Middle frontal gyrus (tissue), 1 donor: Measurements from ENCODE around the gene KRI1.

Experiments used
- DNase-seq: peaks from one replicate; pipeline ENCODE4 v3.0.0-alpha.2; 2015; ENCODE audit warnings: low spot score; ENCODE audit errors: extremely low spot score

The KRI1 gene

GRCh38 chr19:10565567-10566407 is at the start of gene KRI1:
KRI1 (minus strand) TSS chr19:10566010; CDS start chr19:10565999, 11 bp downstream.
- DNase-seq: peak; percentile 93

GRCh38 chr19:10612499-10613119 is 46.8 kb upstream of the KRI1 start:
- no peak for DNase-seq

DNA sequence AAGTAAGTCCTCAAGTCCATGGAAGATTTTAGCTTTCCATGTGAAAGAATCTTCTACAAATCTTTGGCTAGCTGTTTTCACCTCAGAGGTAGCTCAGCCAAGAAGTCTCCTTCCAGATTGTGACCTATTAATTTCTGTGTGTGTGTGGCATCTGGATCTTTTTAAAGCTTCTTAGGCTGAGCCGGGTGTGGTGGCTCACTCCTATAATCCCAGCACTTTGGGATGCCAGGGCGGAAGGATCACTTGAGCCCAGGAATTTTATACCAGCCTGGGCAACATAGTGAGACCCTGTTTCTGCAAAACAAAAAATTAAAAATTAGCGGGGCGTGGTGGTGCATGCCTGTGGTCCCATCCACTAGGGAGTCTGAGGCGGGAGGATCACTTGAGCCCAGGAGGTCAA is 46.1 kb upstream of the KRI1 start:
- DNase-seq: no peak

DNA sequence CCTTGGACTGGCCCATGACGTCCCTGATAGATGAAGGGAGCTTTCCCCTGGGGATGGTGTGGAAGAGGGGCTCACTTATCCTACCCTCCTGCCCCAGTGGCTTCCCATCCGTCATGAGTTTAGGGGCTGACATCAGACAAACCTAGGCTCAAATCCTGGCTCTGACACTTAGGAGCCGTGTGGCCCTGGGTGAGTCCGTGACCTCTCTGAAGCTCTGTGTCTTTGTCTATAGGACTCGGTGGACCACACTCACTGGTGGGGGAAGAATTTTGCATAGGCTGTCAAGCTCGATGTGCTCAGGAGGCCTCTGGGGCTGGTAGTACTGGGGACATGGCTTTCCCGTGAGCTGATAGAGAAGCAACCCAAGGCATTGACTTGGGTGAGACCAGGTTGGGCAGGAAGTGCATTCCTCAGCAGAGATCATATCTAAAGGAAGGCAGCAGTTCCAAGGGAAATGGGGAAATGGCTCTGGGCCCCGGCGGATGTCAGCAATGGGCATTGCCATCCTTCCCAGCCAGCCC is 38.7 kb upstream of the KRI1 start:
- no peak for DNase-seq

- DNase-seq: no peak
Observed at GRCh38 chr19:10603873-10604459, 38.2 kb upstream of the KRI1 start.

GRCh38 chr19:10603084-10603872 is 37.5 kb upstream of the KRI1 start:
- no peak for DNase-seq

- peak; percentile 26 for DNase-seq
Observed at GRCh38 chr19:10602330-10603083, 36.7 kb upstream of the KRI1 start.

DNA sequence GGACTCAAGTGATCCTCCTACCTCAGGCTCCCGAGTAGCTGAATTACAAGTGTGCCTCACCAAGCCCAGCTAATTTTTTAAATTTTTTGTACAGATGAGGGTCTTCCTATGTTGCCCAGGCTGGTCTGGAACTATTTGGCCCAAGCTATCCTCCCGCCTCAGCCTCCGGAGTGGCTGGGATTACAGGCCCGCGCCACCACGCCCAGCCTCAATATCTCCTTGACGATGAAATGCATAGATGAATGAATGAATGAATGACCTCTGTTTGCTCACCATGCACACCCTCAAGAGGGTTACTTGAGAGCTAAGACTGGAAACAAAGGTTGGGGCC is 36.2 kb upstream of the KRI1 start:
- DNase-seq: no peak

DNA sequence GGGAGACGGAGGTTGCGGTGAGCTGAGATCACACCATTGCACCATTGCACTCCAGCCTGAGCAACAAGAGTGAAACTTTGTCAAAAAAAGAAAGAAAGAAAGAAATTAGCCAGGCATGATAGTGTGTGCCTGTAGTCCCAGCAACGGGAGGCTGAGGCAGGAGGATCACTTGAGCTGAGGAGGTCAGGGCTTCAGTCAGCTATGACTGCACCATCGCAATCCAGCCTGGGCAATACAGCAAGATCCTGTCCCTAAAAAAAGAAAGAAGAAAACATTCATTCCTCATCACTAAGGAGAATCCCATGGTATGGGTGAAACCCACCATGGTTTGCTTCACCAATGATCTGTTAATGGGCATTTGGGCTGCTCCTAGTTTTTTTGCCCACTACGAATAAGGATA is 34.3 kb upstream of the KRI1 start:
- no peak for DNase-seq

DNA sequence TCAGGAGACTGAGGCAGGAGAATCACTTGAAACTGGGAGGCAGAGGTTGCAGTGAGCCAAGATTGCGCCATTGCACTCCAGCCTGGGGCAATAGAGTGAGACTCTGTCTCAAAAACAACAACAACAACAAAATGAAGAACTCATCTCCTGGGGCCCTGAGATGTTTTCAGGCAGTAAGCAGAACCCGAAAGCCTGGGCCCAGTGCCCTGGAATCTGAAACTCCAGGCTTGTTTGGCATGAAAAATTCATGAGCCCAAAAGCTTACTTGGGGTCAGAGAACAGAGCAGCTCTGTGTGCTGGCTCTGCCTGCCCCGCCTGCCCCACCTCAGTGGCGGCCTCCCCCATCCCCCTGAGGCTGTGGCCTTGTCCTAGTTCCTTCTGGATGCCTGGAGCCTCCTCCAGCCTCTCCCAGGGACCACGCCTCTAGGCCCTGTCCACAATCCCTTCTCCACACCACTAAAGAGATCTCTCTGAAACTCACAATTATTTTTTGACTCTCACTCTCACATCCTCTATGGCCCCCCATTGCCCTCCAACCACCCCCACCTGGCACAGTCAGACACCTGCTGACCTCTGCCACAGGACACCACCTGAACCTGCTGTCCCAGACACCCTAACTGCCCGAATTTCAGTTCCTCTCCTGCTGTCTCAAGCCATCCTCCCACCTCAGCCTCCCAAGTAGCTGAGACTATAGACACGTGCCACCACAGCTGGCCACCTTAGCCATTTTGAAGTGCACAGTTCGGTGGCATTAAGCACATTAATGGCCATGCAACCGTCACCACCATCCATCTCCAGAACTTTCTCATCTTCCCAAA is 28.2 kb upstream of the KRI1 start:
- DNase-seq: no peak

- no peak for DNase-seq
Observed at GRCh38 chr19:10593148-10593547, 27.3 kb upstream of the KRI1 start.

GRCh38 chr19:10587839-10588150 is 22.0 kb upstream of the KRI1 start:
- no peak for DNase-seq

GRCh38 chr19:10587022-10587838 is 21.4 kb upstream of the KRI1 start, which contains the start of gene AP1M2:
AP1M2 (minus strand) TSS chr19:10587312; CDS start chr19:10587231, 81 bp downstream.
- DNase-seq: no peak

DNA sequence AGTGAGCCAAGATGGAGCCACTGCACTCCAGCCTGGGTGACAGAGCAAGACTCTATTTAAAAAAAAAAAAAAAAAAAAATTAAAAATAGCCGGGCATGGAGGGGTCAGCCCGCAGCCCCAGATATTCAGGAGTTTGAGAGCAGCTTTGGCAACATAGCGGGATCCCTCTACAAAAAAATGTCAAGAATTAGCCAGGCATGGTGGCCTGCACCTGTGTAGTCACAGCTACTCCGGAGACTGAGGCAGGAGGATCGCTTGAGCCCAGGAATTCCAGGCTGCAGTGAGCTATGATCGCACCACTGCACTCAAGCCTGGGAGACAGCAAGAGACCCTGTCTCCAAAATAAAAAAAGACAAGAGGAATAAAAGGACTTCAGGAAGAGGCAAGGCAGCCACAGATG is 20.6 kb upstream of the KRI1 start:
- DNase-seq: no peak

DNA sequence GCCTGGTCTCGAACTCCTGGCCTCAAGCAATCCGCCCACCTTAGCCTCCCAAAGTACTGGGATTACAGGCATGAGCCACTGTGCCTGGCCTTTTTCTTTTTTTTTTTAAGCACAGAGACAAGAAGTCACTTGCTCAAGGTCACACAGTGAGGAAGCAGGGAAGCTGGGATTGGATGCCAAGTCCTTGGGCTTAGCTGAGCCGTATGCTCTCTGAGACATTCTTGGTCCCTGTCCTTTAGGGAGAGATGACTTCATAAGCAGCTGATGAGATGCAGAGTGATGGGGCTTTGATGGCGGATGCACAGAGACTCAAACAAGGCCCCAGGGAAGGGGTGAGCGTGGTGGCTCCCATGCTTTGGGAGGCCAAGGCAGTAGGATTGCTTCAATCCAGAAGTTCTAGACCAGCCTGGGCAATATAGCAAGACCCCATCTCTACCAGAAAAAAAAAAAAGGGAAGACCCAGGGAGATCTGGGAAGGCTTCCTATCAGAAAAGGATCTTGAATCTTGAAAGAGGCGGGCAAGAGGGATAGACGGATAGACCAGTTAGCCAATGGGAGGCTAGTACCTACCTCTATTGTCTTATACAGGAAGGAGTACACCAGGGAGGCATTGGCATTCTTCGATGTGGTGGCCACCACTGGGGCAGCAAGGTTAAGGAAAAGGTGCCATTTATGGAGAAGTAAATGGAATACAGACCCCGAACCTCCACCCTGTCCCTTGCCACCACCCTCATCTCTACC is 17.4 kb upstream of the KRI1 start:
- DNase-seq: no peak

- DNase-seq: no peak
Observed at GRCh38 chr19:10582091-10582490, 16.3 kb upstream of the KRI1 start.

GRCh38 chr19:10580979-10581631 is 15.3 kb upstream of the KRI1 start:
- peak; percentile 93 for DNase-seq

- no peak for DNase-seq
Observed at GRCh38 chr19:10577951-10578350, 12.1 kb upstream of the KRI1 start.
